Stimulated activated effector memory CD8-positive, alpha-beta T cell treated with anti-CD3 and anti-CD28 coated beads, Interleukin-12 subunit alpha, Interleukin-12 subunit beta, amount 100 ng/mL, for 72 hours (primary cell): ENCODE results near the gene RPS27L.

Experiments
- ATAC-seq: fragments of 150-1000 bp; cut with Tn5 transposase; 2 replicates; pipeline ENCODE4 v1.10.0; 2021
- DNase-seq, 2 donors: peaks; one replicate each; pipeline ENCODE4 v3.0.0; 2021 to 2022; ENCODE audit warnings: low spot score in 2 of 2
- H3K27ac Mint-ChIP-seq: one replicate; pipeline ENCODE4 v1.8.0; 2022; ENCODE audit warnings: mild to moderate bottlenecking, mixed read lengths
- H3K36me3 Mint-ChIP-seq: one replicate; pipeline ENCODE4 v1.8.0; 2022; ENCODE audit warnings: mild to moderate bottlenecking, mixed read lengths
- H3K4me1 Mint-ChIP-seq: one replicate; pipeline ENCODE4 v1.8.0; 2022; ENCODE audit warnings: mixed read lengths
- H3K4me3 Mint-ChIP-seq: one replicate; pipeline ENCODE4 v1.8.0; 2022; ENCODE audit warnings: mild to moderate bottlenecking, mixed read lengths
- H3K9me3 Mint-ChIP-seq: one replicate; pipeline ENCODE4 v1.8.0; 2022; ENCODE audit warnings: mixed read lengths

RPS27L gene

GRCh38 chr15:63169788-63170187, 12.5 kb upstream of the RPS27L start:
- Mint-ChIP-seq H3K36me3 (no peaks in the 10 kb centered on the region), H3K27ac (peak overlapping the region; percentile 5), H3K4me1 (no peaks in the 10 kb centered on the region), H3K4me3 (no peak overlapping the region), H3K9me3 (no peaks in the 10 kb centered on the region)
- ATAC-seq, result peak; percentile 16
- no peak for DNase-seq

GRCh38 chr15:63166219-63166618, 8.9 kb upstream of the RPS27L start:
- H3K27ac Mint-ChIP-seq, result no peak overlapping the region
- DNase-seq (no peak), ATAC-seq (no peak)
- no peaks in the 10 kb centered on the region for H3K4me1 Mint-ChIP-seq
- no peak overlapping the region for H3K4me3 Mint-ChIP-seq
- no peaks in the 10 kb centered on the region for H3K36me3 Mint-ChIP-seq
- no peaks in the 10 kb centered on the region for H3K9me3 Mint-ChIP-seq

- DNase-seq, result no peak
- Mint-ChIP-seq H3K4me1 (no peaks in the 10 kb centered on the region), H3K27ac (no peak overlapping the region)
Observed at GRCh38 chr15:63165166-63165859, 8.0 kb upstream of the RPS27L start.

GRCh38 chr15:63163217-63163616, 5.9 kb upstream of the RPS27L start:
- H3K27ac Mint-ChIP-seq, result no peak overlapping the region
- no peaks in the 10 kb centered on the region for H3K4me1 Mint-ChIP-seq
- ATAC-seq (no peak), DNase-seq (no peak)
- H3K4me3 Mint-ChIP-seq, result no peak overlapping the region
- H3K36me3 Mint-ChIP-seq, result no peaks in the 10 kb centered on the region
- no peaks in the 10 kb centered on the region for H3K9me3 Mint-ChIP-seq

More at GRCh38 chr15:63165166-63165859, 8.0 kb upstream of the RPS27L start:
- H3K4me3 Mint-ChIP-seq, result no peak overlapping the region
- H3K36me3 Mint-ChIP-seq, result no peaks in the 10 kb centered on the region
- H3K9me3 Mint-ChIP-seq, result no peaks in the 10 kb centered on the region
- no peak for ATAC-seq

- ATAC-seq (no peak), DNase-seq (no peak)
- Mint-ChIP-seq H3K9me3 (no peaks in the 10 kb centered on the region), H3K36me3 (peaks cover 19% of the 10 kb centered on the region), H3K4me1 (no peaks in the 10 kb centered on the region), H3K27ac (no peak overlapping the region), H3K4me3 (no peak overlapping the region)
Observed at GRCh38 chr15:63160638-63161037, 3.4 kb upstream of the RPS27L start.

GRCh38 chr15:63157891-63158431, 684 bp upstream of the RPS27L start:
- Mint-ChIP-seq H3K4me3 (peak overlapping the region; percentile 98), H3K4me1 (no peaks in the 10 kb centered on the region), H3K36me3 (peaks cover 45% of the 10 kb centered on the region), H3K27ac (peak overlapping the region; percentile 98), H3K9me3 (no peaks in the 10 kb centered on the region)
- ATAC-seq, result peak; percentile 55
- DNase-seq, result peak in 1 of 2 donors; percentile 65

GRCh38 chr15:63156755-63157117, 541 bp downstream of the RPS27L start:
- Mint-ChIP-seq H3K9me3 (no peaks in the 10 kb centered on the region), H3K27ac (peak overlapping the region; percentile 98), H3K36me3 (peaks cover 58% of the 10 kb centered on the region), H3K4me1 (no peaks in the 10 kb centered on the region), H3K4me3 (peak overlapping the region; percentile 98)
- DNase-seq (peak in 1 of 2 donors; percentile 7), ATAC-seq (no peak)

GRCh38 chr15:63156086-63156710, 1.1 kb downstream of the RPS27L start:
- DNase-seq (no peak), ATAC-seq (no peak)
- H3K36me3 Mint-ChIP-seq, result peaks cover 61% of the 10 kb centered on the region
- H3K4me3 Mint-ChIP-seq, result peak overlapping the region; percentile 98
- H3K4me1 Mint-ChIP-seq, result no peaks in the 10 kb centered on the region
- H3K27ac Mint-ChIP-seq, result peak overlapping the region; percentile 98
- no peaks in the 10 kb centered on the region for H3K9me3 Mint-ChIP-seq

GRCh38 chr15:63155486-63155885, 1.8 kb downstream of the RPS27L start:
- DNase-seq (no peak), ATAC-seq (no peak)
- H3K4me3 Mint-ChIP-seq, result peak overlapping the region; percentile 98
- no peaks in the 10 kb centered on the region for H3K4me1 Mint-ChIP-seq
- no peaks in the 10 kb centered on the region for H3K9me3 Mint-ChIP-seq
- H3K27ac Mint-ChIP-seq, result no peak overlapping the region
- peaks cover 61% of the 10 kb centered on the region for H3K36me3 Mint-ChIP-seq

- Mint-ChIP-seq H3K4me3 (no peak overlapping the region), H3K27ac (no peak overlapping the region)
Observed at GRCh38 chr15:63151665-63152064, 5.6 kb downstream of the RPS27L start.

GRCh38 chr15:63146684-63147083, 10.6 kb downstream of the RPS27L start:
- ATAC-seq (no peak), DNase-seq (no peak)
- no peaks in the 10 kb centered on the region for H3K4me1 Mint-ChIP-seq
- H3K9me3 Mint-ChIP-seq, result no peaks in the 10 kb centered on the region
- no peak overlapping the region for H3K27ac Mint-ChIP-seq
- H3K4me3 Mint-ChIP-seq, result no peak overlapping the region
- H3K36me3 Mint-ChIP-seq, result peaks cover 55% of the 10 kb centered on the region

More at GRCh38 chr15:63151665-63152064, 5.6 kb downstream of the RPS27L start:
- DNase-seq (no peak), ATAC-seq (no peak)
- H3K9me3 Mint-ChIP-seq, result no peaks in the 10 kb centered on the region
- H3K36me3 Mint-ChIP-seq, result peaks cover 86% of the 10 kb centered on the region
- no peaks in the 10 kb centered on the region for H3K4me1 Mint-ChIP-seq

- Mint-ChIP-seq H3K36me3 (peaks cover 64% of the 10 kb centered on the region), H3K4me3 (no peak overlapping the region), H3K27ac (no peak overlapping the region), H3K4me1 (no peaks in the 10 kb centered on the region), H3K9me3 (no peaks in the 10 kb centered on the region)
- ATAC-seq, result no peak
- no peak for DNase-seq
Observed at GRCh38 chr15:63145426-63145825, 11.9 kb downstream of the RPS27L start.

GRCh38 chr15:63140936-63141335, 16.3 kb downstream of the RPS27L start:
- Mint-ChIP-seq H3K9me3 (no peaks in the 10 kb centered on the region), H3K4me3 (no peak overlapping the region), H3K27ac (no peak overlapping the region), H3K36me3 (peaks cover 43% of the 10 kb centered on the region), H3K4me1 (peaks cover 6% of the 10 kb centered on the region)
- DNase-seq (no peak), ATAC-seq (peak; percentile 39)

GRCh38 chr15:63136742-63137141, 20.5 kb downstream of the RPS27L start:
- H3K4me3 Mint-ChIP-seq, result no peak overlapping the region
- H3K27ac Mint-ChIP-seq, result no peak overlapping the region
- DNase-seq, result no peak
- H3K36me3 Mint-ChIP-seq, result peaks cover 42% of the 10 kb centered on the region
- H3K9me3 Mint-ChIP-seq, result no peaks in the 10 kb centered on the region
- no peak for ATAC-seq
- H3K4me1 Mint-ChIP-seq, result peaks cover 13% of the 10 kb centered on the region

GRCh38 chr15:63135804-63136203, 21.5 kb downstream of the RPS27L start:
- H3K4me3 Mint-ChIP-seq, result no peak overlapping the region
- H3K9me3 Mint-ChIP-seq, result no peaks in the 10 kb centered on the region
- peak overlapping the region; percentile 54 for H3K27ac Mint-ChIP-seq
- H3K4me1 Mint-ChIP-seq, result peaks cover 13% of the 10 kb centered on the region
- DNase-seq, result no peak
- peak; percentile 82 for ATAC-seq
- peaks cover 42% of the 10 kb centered on the region for H3K36me3 Mint-ChIP-seq

GRCh38 chr15:63135281-63135680, 22.0 kb downstream of the RPS27L start:
- peaks cover 13% of the 10 kb centered on the region for H3K4me1 Mint-ChIP-seq
- H3K9me3 Mint-ChIP-seq, result no peaks in the 10 kb centered on the region

More at GRCh38 chr15:63135281-63135680, 22.0 kb downstream of the RPS27L start:
- Mint-ChIP-seq H3K27ac (peak overlapping the region; percentile 54), H3K36me3 (peaks cover 44% of the 10 kb centered on the region), H3K4me3 (no peak overlapping the region)
- DNase-seq (no peak), ATAC-seq (no peak)
